CD8-positive, alpha-beta memory T cell (primary cell): ENCODE results near the gene DDHD1. TPM values are rescaled to one million over a fixed set of nuclear protein-coding genes. Genes with fewer than 3 reads are reported as not detected.
"Not testable (repeated sequence)": the region's sequence is repeated elsewhere in the genome, so short reads cannot be mapped to it uniquely, and the experiment has no call there.

Experiments
- CTCF ChIA-PET: fragments of 350-600 bp; sonication (Branson Sonifier 250); formaldehyde crosslinking; loops from one replicate; lab custom pipeline; 2021; ENCODE audit warnings: antibody characterized with exemption; lab: Charles Lee
- POLR2A ChIA-PET: fragments of 350-600 bp; sonication (Branson Sonifier 250); formaldehyde crosslinking; loops from one replicate; lab custom pipeline; 2021; ENCODE audit warnings: antibody characterized with exemption; lab: Charles Lee
- DNase-seq, 5 donors: peaks; one replicate each; pipeline versions ENCODE4 v3.0.0 to v3.0.0-alpha.2; 2020 to 2022; ENCODE audit warnings: mixed read lengths in 1 of 5
- H3K27ac ChIP-seq: one replicate; pipeline ENCODE4 v1.7.0; 2013; ENCODE audit warnings: low read depth, mild to moderate bottlenecking, low read length, moderate library complexity
- H3K27me3 ChIP-seq: 2 replicates; pipeline ENCODE4 v1.7.0; 2013; ENCODE audit warnings: low read length, mild to moderate bottlenecking; ENCODE audit not compliant: insufficient read depth, poor library complexity, severe bottlenecking
- H3K36me3 ChIP-seq: 2 replicates; pipeline ENCODE4 v1.7.0; 2013; ENCODE audit warnings: mild to moderate bottlenecking, low read length, moderate library complexity; ENCODE audit not compliant: insufficient read depth
- H3K4me1 ChIP-seq: 2 replicates; pipeline ENCODE4 v1.7.0; 2013; ENCODE audit warnings: mild to moderate bottlenecking, low read length, moderate library complexity; ENCODE audit not compliant: insufficient read depth
- H3K4me3 ChIP-seq: 2 replicates; pipeline ENCODE4 v1.7.0; 2013; ENCODE audit warnings: mild to moderate bottlenecking, low read length
- H3K9me3 ChIP-seq: 2 replicates; pipeline ENCODE4 v1.7.0; 2013; ENCODE audit warnings: mild to moderate bottlenecking, low read length
- H3K27ac Mint-ChIP-seq, 8 donors: one replicate each; pipeline ENCODE4 v1.8.0; 2020 to 2021; ENCODE audit warnings: mixed read lengths in 8 of 8, mild to moderate bottlenecking in 6 of 8, inconsistent platforms in 3 of 8, moderate library complexity in 3 of 8
- H3K27me3 Mint-ChIP-seq, 2 donors: one replicate each; pipeline ENCODE4 v1.8.0; 2020 to 2021; ENCODE audit warnings: mixed read lengths in 2 of 2, mild to moderate bottlenecking in 1 of 2, moderate library complexity in 1 of 2
- H3K36me3 Mint-ChIP-seq, 3 donors: one replicate each; pipeline ENCODE4 v1.8.0; 2020 to 2021; ENCODE audit warnings: mixed read lengths in 3 of 3, inconsistent platforms in 1 of 3, mild to moderate bottlenecking in 1 of 3
- H3K4me1 Mint-ChIP-seq, 3 donors: one replicate each; pipeline ENCODE4 v1.8.0; 2020 to 2021; ENCODE audit warnings: mixed read lengths in 3 of 3, inconsistent platforms in 1 of 3, mild to moderate bottlenecking in 1 of 3
- H3K4me3 Mint-ChIP-seq, 7 donors: one replicate each; pipeline ENCODE4 v1.8.0; 2020 to 2021; ENCODE audit warnings: mixed read lengths in 7 of 7, mild to moderate bottlenecking in 6 of 7, moderate library complexity in 4 of 7, inconsistent platforms in 2 of 7
- H3K9me3 Mint-ChIP-seq, 5 donors: one replicate each; pipeline ENCODE4 v1.8.0; 2020 to 2022; ENCODE audit warnings: mixed read lengths in 5 of 5, mild to moderate bottlenecking in 3 of 5, moderate library complexity in 2 of 5, inconsistent platforms in 1 of 5
- polyA plus RNA-seq: library from polyadenylated mRNA; unstranded; fragments of 300-500 nt; fragmentation: Illumina TruSeq; gene quantifications from one replicate; pipeline ENCODE4 v1.2.3, GENCODE V29; 2021
- total RNA-seq, 2 experiments: library from RNA; stranded (reverse); gene quantifications; one replicate each; pipeline ENCODE4 v1.2.3, GENCODE V29; 2021

The DDHD1 gene
- total and polyA plus RNA-seq, 3 experiments from 2014 or later: 7.6 to 53.8 (median 51.8) TPM

DNA sequence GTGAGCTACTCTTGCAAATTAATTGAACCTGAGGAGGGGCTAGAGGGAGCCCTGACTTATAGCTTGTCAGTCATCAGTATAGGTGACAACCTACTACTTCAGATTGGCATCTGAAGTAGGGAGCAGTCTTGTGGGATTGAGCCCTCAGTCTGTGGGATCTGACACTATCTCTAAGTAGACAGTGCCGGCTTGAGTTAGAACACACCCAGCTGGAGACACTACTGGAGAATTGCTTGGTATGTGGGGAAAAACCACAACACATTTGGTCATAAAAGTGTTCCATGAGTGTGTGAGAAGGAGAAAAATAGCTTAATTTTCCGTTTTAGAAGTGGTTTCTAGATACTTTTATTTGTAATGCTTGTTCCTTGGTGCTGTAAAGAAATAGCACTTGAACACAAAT lies 30.5 kb upstream of the DDHD1 start:
- no peaks in the 10 kb centered on the region for H3K9me3 ChIP-seq
- H3K27me3 ChIP-seq: no peaks in the 10 kb centered on the region
- H3K4me1 ChIP-seq: no peaks in the 10 kb centered on the region
- no peak overlapping the region for H3K4me3 ChIP-seq
- ChIA-PET CTCF (interaction anchor here (1.2 kb wide), 1 partner anchor 31 kb away, joined by 3 read pairs; the partner anchor contains the start of gene DDHD1), POLR2A (no interaction called here)
- Mint-ChIP-seq H3K4me3 (no peak overlapping the region), H3K27ac (no peak overlapping the region), H3K27me3 (peaks cover 0 to 4% of the 10 kb centered on the region in 2 donors), H3K4me1 (peaks cover 12 to 22% (median 21%) of the 10 kb centered on the region in 3 donors), H3K36me3 (peaks cover 0 to 11% (median 0%) of the 10 kb centered on the region in 3 donors), H3K9me3 (no peaks in the 10 kb centered on the region)
- no peak overlapping the region for H3K27ac ChIP-seq
- no peak for DNase-seq
- H3K36me3 ChIP-seq: no peaks in the 10 kb centered on the region

DNA sequence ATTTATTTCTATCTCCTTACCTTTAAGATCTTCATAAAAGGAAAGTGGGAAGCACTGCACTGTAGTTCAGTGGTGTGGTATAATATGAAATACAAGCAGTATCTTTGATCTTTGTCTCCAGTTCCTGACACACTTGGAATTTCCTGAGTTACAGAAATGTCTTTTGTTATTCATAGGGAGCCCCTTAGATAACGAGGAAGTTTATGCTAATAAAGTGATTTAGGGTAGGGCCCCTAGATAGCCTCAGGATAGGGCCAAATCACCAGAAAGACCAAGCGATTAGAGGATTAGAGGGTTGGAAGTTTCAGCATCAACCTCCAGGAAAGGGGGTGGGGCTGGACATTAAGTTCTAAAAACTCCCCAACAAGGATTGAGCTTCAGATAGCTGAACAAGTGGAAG lies 29.9 kb upstream of the DDHD1 start:
- Mint-ChIP-seq H3K9me3 (no peaks in the 10 kb centered on the region), H3K4me1 (peaks cover 12 to 22% (median 21%) of the 10 kb centered on the region in 3 donors), H3K27me3 (peaks cover 0 to 4% of the 10 kb centered on the region in 2 donors), H3K36me3 (peaks cover 0 to 11% (median 0%) of the 10 kb centered on the region in 3 donors), H3K4me3 (no peak overlapping the region), H3K27ac (no peak overlapping the region)
- DNase-seq: no peak
- Histone ChIP-seq H3K9me3 (no peaks in the 10 kb centered on the region), H3K4me3 (no peak overlapping the region), H3K27ac (no peak overlapping the region), H3K27me3 (no peaks in the 10 kb centered on the region), H3K4me1 (no peaks in the 10 kb centered on the region), H3K36me3 (no peaks in the 10 kb centered on the region)
- POLR2A ChIA-PET: no interaction called here
- CTCF ChIA-PET: interaction anchor here (1.2 kb wide), 1 partner anchor 30 kb away, joined by 3 read pairs; the partner anchor contains the start of gene DDHD1

DNA sequence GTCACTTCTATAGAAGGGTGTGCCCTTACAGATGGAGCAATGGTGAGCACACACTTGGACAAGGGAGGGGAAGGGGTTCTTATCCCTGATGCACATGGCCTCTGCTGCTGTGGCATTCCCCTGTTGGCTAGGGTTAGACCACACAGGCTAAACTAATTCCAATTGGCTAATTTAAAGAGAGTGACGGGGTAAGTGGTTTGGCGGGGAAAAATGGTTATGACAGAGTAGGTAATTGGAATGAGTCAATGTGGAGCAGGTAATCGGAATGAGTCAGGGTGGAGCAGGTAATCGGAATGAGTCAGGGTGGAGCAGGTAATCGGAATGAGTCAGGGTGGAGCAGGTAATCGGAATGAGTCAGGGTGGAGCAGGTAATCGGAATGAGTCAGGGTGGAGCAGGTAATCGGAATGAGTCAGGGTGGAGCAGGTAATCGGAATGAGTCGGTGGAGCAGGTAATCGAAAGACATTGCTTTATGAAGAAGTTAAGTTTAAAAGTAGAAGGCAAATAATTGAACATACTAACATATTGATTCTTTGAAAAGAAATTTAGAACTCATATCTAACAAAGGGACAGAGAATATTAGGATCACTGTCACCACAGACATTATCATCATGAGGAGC lies 28.4 kb upstream of the DDHD1 start:
- H3K9me3 ChIP-seq, H3K36me3 ChIP-seq, H3K27me3 Mint-ChIP-seq, H3K4me1 ChIP-seq, H3K27me3 ChIP-seq, DNase-seq, POLR2A ChIA-PET, H3K9me3 Mint-ChIP-seq, H3K27ac Mint-ChIP-seq, H3K4me3 Mint-ChIP-seq, H3K4me3 ChIP-seq, H3K27ac ChIP-seq: not testable (repeated sequence)
- Mint-ChIP-seq H3K4me1 (peaks cover 12 to 22% (median 21%) of the 10 kb centered on the region in 3 donors), H3K36me3 (peaks cover 0 to 11% (median 0%) of the 10 kb centered on the region in 3 donors)
- CTCF ChIA-PET: interaction anchor here (1.1 kb wide), 1 partner anchor 10 kb away, joined by 3 read pairs; no protein-coding TSS in a partner anchor

DNA sequence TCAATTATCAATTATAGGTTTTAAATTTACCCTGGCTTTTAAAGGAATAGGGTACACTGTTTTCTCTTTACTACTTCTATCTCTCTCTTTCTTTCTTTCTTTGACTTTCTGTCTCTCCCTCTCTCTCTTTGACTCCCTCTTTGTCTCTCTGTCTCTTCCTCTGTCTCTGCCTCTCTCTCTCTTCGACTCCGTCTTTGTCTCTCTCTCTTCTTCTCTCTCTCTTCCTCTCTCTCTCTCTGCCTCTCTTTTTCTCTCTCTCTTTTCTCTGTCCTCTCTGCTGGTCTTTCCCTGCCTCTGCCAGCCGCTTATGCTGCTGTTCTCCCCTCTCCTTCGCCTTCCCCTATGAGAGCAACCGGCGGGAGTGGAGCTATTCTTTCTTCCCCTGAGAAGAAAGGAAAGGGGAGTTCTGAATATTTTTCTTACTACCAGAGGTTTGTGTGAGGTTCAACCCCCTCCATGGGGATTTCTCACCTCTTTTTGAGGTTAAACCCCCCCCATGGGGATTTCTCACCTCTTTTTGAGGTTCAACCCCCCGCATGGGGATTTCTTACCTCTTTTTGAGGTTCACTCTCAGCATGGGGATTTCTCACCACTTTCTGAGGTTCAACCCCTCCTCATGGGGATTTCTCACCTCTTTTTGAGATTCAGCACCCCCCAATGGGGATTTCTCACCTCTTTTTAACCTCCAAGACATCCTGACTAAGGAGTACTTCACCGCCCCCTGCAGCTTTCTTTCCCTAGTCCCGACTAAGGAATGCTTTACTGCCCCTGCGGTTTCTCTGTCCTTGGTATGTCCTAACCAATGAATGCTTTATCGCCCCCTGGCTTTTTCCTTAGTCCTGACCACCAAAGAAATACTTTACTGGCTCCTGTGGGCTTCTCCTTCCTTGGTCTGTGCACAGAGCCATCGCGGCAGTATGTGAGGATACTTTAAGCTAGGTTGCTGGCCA lies 27.4 kb upstream of the DDHD1 start:
- Histone ChIP-seq H3K4me3 (no peak overlapping the region), H3K27ac (no peak overlapping the region)
- CTCF ChIA-PET: interaction anchor here (1.1 kb wide), 1 partner anchor 11 kb away, joined by 3 read pairs; no protein-coding TSS in a partner anchor

DNA sequence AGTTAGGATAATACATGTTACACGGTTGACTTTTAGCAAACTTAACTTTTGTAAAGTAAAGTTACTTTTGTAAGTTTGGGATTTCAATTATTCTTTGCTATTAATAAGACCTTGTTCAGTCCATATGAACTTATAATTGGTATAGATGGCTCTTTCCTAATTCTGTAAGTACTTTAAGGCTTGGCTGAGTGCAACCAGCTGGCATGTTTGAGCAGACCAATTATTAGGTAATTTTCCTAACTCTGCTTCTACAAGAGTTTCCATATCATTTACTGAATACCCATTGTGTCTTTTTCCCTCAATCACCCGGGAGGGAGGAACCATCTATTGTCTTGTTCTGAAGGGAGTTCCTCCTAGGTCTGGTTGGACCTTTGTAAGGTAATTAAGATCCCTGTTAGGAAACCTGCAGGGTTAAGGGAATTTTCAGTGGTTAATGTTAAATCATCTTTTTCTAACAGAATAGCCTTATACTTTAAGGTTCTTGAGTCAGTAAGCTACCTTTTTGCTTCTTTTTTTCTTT lies 26.4 kb upstream of the DDHD1 start:
- H3K4me1 ChIP-seq, H3K36me3 Mint-ChIP-seq, POLR2A ChIA-PET, DNase-seq, H3K36me3 ChIP-seq, H3K27me3 ChIP-seq, H3K9me3 Mint-ChIP-seq, H3K27me3 Mint-ChIP-seq, H3K27ac ChIP-seq, CTCF ChIA-PET, H3K4me3 ChIP-seq, H3K4me3 Mint-ChIP-seq, H3K9me3 ChIP-seq: not testable (repeated sequence)
- Mint-ChIP-seq H3K4me1 (peaks cover 12 to 22% (median 21%) of the 10 kb centered on the region in 3 donors), H3K27ac (peak overlapping the region in 1 of 8 donors; percentile 83)

More for the DNA sequence above, 27.4 kb upstream of the DDHD1 start:
- Histone ChIP-seq H3K27me3 (no peaks in the 10 kb centered on the region), H3K36me3 (no peaks in the 10 kb centered on the region), H3K9me3 (no peaks in the 10 kb centered on the region), H3K4me1 (no peaks in the 10 kb centered on the region)
- POLR2A ChIA-PET: no interaction called here
- H3K4me1 Mint-ChIP-seq: peaks cover 12 to 22% (median 21%) of the 10 kb centered on the region in 3 donors
- H3K27ac Mint-ChIP-seq: peak overlapping the region in 5 of 8 donors; percentile 10 to 83 (median 29)
- H3K36me3 Mint-ChIP-seq: peaks cover 0 to 5% (median 0%) of the 10 kb centered on the region in 3 donors
- DNase-seq: peak in 3 of 5 donors; percentile 33 to 49 (median 35)
- H3K27me3 Mint-ChIP-seq: peaks cover 0 to 4% of the 10 kb centered on the region in 2 donors
- peak overlapping the region in 1 of 7 donors; percentile 2 for H3K4me3 Mint-ChIP-seq
- no peaks in the 10 kb centered on the region for H3K9me3 Mint-ChIP-seq

DNA sequence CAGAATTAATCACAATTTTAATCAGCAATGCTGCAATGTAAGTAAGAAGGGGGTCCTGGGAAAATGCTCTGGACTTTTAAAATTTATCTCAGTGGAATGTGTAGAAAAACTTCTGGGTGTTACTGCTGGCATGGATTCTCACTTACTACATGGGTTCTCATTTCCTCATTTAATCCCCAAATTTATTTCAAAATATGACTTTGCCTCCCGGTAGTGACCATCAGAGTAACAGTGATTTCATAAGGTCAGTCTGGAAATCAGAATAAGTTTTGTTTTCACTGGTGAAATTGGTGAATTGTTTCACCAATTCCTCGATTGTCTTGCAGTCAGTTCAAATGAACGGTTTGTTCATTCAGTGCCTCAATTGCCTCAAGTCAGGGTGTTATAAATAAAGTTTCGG lies 22.3 kb upstream of the DDHD1 start:
- Mint-ChIP-seq H3K4me1 (peaks cover 2 to 7% (median 6%) of the 10 kb centered on the region in 3 donors), H3K4me3 (no peak overlapping the region), H3K27ac (no peak overlapping the region), H3K27me3 (no peaks in the 10 kb centered on the region), H3K9me3 (no peaks in the 10 kb centered on the region), H3K36me3 (peaks cover 0 to 4% (median 2%) of the 10 kb centered on the region in 3 donors)
- no peaks in the 10 kb centered on the region for H3K27me3 ChIP-seq
- H3K27ac ChIP-seq: no peak overlapping the region
- H3K9me3 ChIP-seq: no peaks in the 10 kb centered on the region
- H3K4me3 ChIP-seq: no peak overlapping the region
- ChIA-PET CTCF (no interaction called here), POLR2A (no interaction called here)
- no peak for DNase-seq
- H3K36me3 ChIP-seq: no peaks in the 10 kb centered on the region
- no peaks in the 10 kb centered on the region for H3K4me1 ChIP-seq

DNA sequence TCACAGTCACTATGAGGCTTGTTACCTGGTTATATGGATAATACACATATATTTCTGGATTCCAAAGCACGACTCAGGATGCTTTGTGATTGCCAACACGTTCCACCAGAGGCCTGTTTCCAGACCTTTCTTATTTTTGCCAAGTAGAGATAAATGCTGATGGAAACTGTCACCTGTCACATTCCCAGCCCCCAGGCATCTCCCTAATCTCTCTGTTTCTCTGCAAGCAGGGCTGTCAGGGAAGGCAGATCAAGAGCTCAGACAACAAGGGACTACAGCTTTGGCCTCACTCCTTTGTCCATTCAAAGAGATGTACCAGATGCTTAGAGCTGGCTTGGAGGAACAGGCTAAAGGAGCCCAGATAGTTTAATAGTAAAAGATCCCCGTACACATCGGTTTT lies 21.8 kb upstream of the DDHD1 start:
- no peaks in the 10 kb centered on the region for H3K4me1 ChIP-seq
- Mint-ChIP-seq H3K27ac (peak overlapping the region in 1 of 8 donors; percentile 12), H3K4me3 (no peak overlapping the region), H3K4me1 (peaks cover 0 to 2% (median 2%) of the 10 kb centered on the region in 3 donors), H3K36me3 (peaks cover 0 to 4% (median 2%) of the 10 kb centered on the region in 3 donors), H3K9me3 (no peaks in the 10 kb centered on the region), H3K27me3 (no peaks in the 10 kb centered on the region)
- no peak for DNase-seq
- no peaks in the 10 kb centered on the region for H3K36me3 ChIP-seq
- H3K27ac ChIP-seq: no peak overlapping the region
- no peaks in the 10 kb centered on the region for H3K9me3 ChIP-seq
- ChIA-PET POLR2A (no interaction called here), CTCF (no interaction called here)
- H3K4me3 ChIP-seq: no peak overlapping the region
- H3K27me3 ChIP-seq: no peaks in the 10 kb centered on the region
